A172 (cell line): Measurements from ENCODE around the gene TULP4. TPM values are rescaled to one million over a fixed set of nuclear protein-coding genes. Genes with fewer than 3 reads are reported as not detected.
"Not testable (repeated sequence)": the region's sequence is repeated elsewhere in the genome, so short reads cannot be mapped to it uniquely, and the experiment has no call there.

Experiments used
- DNase-seq: peaks from one replicate; pipeline ENCODE4 v3.0.0-alpha.2; 2015; ENCODE audit warnings: low spot score
- total RNA-seq: library from RNA; depleted of rRNA; stranded (reverse); fragments of >200 nt; shearing (Covaris generic); gene quantifications from 2 replicates; pipeline ENCODE4 v1.2.3, GENCODE V29; 2014

The TULP4 gene
- total RNA-seq, 1 experiment from 2014 or later = 47.7 TPM

DNA sequence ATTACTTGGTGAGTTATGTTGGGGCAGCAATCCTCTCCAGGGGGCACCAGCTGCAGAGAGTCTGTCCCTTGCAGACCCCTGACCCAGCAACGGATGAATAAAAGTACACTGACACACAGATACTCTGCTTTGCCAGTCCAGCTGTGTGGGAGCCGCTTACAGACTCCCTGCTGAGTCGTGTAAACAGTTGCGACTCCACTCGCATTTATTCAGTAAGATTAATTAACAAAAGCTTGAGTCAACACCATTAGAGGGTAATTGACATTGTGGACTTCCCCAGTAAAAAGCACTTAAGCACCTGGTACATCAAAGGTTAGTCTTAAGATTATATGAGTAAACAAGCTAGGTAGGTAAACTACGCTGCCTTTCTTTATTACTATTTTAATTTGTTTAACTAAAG lies 155.7 kb downstream of the TULP4 start:
- no peak for DNase-seq

DNA sequence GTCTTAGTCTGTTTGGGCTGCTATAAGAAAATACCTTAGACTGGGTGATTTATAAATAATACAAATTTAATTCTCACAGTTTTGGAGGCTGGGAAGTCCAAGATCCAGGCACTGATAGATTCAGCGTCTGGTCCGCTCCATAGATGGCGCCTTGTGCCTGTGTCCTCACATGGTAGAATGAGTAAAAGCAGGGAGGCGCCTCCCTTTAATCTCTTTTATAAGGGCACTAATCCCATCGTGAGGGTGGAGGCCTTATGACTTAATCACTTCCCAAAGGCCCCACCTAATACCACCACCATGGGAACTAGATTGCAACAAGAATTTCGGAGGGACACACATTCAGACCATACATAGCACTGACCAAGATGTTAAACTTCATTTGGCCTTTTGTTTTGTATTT lies 156.4 kb downstream of the TULP4 start:
- peak; percentile 30 for DNase-seq

DNA sequence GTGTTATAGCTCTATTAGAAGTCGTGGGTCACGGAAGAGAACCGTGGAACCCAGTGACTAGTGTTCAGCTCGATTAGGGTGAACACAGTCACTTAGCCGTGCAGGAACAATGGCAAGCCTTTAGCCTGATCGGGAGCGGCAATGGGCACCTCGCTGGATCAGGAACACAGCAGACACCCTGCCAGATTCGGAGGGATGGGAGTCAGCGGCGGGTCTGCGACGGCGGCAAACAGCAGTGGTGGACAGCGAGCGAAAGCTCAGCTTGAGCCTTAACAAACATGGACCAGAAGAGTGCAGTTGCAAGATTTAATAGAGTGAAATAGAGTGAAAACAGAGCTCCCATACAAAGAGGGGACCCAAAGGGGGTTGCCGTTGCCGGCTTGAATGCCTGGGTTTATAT lies 157.8 kb downstream of the TULP4 start:
- DNase-seq = not testable (repeated sequence)

DNA sequence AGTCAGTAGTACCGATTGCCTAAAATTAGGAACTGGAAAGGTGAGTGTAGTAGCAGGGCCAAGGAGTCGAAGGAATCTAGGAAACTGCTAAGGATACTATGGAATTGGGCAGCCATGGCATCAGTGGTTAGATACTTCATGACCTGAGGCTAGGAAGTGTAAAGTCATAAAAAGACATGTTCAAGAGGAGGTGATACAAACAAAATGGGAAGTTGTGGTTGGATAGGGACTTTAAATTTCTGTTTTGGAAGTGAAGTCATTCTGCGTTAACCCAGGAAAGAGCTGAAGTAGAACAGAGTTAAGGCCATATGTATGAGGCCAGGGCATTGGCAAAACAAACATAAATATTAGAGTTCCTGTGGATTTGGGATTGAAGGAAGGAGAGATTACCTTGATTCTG lies 159.1 kb downstream of the TULP4 start:
- DNase-seq = no peak

DNA sequence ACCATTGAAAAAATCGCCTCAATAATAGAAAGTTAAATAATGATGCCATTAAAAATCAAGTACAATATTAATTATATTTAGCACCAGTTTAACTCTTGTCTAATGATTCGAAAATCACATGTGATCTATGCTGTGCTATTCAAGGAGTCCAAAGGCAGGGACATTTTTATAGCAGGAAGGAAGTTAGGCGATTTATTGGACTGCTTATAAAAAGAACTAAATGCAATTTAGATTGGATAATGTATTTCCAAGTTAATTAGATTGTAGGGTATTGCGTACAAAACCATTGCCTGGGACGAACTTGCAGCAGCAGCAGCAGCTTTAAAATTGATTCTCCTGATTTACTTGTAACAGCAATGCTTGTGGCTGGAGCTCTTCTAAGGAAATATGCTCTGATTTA lies 160.2 kb downstream of the TULP4 start:
- DNase-seq = no peak

DNA sequence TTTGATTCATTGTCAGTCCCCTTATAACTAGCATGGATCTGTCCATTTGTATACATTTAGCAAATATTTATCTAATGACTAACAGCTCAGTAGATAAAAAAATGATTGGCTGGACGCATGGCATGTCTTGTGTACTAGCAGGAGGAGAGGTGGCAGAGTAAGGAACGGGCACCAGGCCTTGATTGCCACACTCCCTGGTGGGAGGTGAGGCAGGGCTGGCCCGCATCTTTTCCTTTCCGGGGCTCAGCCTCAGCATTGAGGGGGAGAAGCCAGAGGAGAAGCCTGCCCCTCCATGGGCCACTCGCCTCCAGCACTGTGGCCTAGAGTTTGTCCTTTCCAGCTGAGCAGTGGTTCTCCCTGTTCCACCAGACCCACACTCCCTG lies 162.7 kb downstream of the TULP4 start:
- peak; percentile 47 for DNase-seq

DNA sequence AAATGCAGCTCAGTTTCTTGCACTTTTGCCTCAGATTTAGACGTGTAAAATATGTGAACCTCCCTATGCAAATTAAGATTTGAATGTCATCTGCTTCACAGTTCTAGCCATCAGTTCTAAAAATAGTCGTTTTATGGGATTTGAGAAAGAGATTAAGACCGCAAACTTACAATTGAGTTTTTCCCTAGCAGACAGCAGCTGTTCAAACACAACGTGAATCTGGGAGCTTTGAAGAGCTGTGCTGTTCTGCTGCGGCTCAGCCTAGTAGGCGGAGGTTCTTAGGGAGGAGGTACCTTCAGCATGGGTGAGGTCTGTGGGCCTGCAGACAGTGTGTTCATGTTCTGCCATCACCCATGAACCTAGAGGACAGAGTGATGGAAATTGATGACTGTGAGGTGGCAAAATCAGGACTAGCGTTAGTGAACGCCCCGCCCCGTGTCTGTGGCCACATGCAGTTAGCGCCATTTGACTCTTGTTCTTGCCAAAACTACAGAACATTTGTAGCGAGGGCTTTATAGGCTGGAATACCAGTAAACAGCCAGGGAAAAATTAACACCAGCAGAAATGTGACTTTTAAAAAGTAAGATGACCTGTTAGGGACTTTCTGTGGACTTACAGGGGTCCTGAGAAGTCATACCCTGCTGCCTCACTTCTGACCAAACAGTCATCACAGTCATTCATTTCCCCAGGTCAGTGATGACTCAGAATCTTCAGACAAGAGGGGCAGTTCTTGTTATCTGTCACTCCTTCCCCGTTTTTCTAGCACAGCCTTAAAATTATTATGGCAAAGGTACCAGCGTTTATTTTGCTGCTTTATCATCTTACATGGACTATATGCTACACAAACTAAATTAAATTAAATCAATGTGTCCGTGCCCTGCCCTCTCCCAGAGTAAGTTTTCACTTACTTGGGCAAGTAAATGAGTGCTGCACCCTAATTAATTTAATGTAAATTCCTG lies 163.4 kb downstream of the TULP4 start:
- peak; percentile 82 for DNase-seq

DNA sequence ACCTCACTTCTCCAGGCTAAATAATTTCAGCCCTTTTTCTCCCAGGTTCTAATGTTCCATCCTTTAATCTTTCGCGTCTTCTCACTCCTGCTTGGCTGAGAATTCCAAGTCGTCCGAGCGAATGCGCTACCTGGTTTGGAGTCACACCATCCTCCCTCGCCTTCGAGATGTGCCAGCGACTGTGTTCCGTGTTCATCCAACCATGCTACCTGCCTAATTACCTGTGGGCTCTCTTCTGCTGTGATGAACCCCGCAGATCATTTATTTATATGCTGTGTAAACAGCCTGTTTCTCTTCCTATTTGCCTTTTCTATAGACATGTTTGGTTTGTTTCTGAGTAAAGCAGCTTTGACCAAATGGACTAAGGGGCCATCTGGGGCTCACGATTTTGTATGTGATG lies 164.1 kb downstream of the TULP4 start:
- no peak for DNase-seq

DNA sequence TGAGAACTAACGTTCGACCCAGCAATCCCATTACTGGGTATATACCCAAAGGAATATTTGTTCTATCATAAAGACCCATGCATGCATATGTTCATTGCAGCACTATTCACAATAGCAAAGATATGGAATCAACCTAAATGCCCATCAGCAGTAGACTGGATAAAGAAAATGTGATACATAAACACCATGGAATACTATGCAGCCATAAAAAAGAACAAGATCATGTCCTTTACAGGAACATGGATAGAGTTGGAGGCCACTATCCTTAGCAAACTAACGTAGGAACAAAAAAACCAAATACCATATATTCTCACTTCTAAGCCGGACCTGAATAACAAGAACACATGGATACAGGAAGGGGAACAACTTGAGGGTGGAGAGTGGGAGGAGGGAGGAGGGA lies 165.5 kb downstream of the TULP4 start:
- DNase-seq = not testable (repeated sequence)

DNA sequence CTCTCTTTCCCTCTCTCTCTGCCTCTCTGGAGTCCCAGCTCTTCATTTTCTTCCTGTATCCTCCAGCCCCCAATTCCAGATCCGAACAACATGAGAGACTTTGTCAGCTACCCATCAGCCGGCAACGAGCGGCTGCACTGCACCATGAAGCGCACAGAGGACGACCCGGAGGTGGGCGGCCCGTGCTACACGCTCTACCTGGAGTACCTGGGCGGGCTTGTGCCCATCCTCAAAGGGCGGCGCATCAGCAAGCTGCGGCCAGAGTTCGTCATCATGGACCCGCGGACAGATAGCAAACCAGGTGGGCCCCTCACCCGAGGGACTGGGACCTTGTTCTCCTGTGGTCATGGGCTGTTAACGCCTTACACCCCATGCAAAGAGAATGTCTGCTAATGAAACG lies 168.7 kb downstream of the TULP4 start:
- DNase-seq = no peak

DNA sequence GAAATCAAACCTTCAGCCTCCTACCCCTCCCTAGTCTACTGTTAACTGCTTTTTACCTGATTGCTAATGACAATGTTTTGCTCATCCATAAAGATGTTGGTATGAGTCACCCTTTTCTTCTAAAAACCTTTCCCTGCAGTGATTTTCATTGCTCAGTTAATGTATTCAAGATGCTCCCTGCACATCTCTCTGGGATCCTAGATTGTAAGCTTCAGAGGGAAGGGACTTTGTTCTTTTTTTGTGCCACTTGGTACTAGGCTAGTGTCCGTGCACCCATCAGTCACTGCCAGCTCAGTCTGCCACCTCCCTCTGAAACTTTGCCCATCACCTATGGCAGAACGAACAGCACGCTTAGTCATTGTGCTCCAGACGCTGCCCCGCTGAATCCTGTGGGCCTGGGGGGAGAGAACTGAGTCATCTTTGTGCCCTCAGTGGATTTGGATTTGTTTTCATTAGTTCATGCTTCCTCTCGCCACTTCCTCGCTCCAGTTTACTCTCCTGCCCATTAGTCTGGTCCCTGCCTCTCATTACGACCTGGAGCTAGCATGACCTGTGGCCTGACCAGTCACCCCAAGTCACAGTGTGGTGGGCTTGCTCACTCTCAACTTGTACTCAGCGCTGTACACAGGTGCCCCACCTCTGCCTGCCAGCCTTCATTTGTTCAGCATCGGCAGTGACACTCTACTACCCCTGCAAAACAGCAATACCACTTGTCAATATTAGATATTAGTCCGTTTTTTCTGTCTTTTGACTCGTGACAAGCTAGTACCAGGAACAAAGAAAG lies 169.6 kb downstream of the TULP4 start:
- peak; percentile 91 for DNase-seq

DNA sequence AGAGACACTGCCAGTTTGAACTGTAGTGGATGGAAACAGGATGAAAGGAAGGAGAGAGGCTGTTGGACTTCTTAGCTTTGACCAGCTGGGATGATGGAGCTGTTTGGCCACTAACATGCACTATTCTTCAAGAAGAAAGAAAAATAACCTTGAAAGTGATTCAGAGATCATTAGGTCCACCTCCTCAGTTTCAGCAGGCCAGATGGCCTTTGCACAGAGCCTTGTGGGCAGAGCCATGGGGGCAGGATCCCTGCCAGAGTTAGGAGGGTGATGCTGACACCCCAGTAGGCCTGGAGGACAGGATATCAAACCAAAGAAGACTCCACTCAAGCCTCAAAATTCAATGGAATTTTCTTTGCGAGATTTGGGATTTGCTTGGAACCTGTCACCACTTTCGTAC lies 173.2 kb downstream of the TULP4 start:
- DNase-seq = no peak

DNA sequence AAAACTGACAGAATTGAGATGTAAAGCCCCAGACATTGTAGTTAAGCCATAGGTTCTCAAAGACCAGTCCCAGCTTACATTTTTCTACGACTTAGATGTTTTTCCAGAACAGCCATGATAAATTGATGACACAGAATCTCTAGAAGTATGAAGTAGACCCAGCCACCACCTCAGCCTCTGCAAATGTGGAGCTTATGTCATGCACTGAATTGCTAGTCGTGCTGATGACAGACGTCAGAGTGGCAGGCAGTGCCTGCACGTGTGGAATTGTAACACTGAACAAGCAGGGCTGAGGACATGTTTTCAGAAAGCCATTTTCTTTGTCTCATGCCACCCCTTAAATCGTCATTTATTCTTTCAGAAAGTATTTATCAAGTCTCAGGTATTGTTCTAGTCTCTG lies 175.2 kb downstream of the TULP4 start:
- peak; percentile 6 for DNase-seq

DNA sequence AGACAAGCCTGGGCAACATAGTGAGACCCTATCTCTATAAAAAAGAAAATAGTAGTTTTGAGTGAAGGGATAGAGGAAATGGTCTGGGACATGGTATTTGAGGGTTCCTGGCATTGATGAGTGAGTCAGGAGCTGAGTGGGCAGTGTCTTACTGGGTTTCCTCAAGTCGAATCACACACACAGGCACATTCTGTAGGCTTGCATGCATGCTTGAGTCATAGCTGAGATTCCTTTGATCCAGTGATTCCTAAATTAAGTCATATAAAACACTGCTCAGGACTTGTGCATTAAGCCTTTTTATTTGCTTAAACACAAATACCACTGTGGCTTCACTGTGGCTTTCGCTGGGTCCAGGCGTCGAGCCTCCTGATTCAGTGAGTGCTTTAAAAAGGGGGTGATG lies 175.8 kb downstream of the TULP4 start:
- DNase-seq = peak; percentile 93

DNA sequence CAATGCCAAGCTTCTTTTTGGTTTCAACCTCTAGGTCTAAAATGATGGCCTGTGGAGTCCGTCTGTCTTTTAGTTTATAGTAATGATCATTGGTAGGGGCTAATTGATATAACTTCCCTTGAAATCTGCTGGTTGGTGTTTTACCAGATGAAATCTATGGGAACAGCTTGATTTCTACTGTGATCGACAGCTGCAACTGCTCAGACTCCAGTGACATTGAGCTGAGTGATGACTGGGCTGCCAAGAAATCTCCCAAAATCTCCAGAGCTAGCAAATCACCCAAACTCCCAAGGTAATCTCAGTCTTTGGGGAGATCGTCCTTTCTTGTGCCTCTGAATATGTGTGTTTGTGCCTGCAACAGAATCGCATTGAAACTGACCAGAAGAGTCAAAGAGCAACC lies 177.2 kb downstream of the TULP4 start:
- no peak for DNase-seq

DNA sequence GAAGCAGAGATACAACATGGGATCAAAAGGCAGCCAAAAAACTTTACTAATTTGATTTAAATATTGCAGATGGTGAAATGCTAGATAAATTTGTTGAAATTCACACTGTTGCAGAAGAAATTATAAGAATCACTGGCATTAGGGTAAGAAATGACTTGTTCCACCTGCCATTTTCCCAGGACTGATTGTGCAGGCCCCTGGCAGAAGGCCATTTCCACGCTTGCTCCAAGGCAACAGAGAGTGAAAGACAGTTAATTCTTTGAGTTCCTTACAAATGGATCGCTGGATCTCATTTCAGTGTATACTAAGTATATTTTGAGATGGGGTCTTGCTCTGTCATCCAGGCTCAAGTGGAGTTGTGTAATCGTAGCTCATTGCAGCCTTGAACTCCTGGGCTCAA lies 180.6 kb downstream of the TULP4 start:
- DNase-seq = no peak

DNA sequence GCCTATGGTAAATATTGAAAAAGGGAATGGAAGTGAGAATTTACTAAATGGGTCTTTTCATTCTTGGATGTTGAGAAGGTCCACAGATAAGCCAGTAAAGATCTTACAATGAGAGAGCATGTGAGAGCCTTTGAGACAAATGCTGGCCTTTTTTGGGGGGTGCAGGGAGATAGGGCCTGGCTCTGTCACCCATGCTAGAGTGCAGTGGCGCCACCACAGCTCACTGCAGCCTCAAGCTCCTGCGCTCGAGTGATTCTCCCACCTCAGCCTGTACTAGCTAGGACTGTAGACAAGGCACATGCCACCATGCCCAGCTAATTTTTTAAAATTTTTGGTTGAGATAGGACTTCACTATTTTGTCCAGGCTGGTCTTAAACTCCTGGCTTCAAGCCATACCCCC lies 184.4 kb downstream of the TULP4 start:
- no peak for DNase-seq

DNA sequence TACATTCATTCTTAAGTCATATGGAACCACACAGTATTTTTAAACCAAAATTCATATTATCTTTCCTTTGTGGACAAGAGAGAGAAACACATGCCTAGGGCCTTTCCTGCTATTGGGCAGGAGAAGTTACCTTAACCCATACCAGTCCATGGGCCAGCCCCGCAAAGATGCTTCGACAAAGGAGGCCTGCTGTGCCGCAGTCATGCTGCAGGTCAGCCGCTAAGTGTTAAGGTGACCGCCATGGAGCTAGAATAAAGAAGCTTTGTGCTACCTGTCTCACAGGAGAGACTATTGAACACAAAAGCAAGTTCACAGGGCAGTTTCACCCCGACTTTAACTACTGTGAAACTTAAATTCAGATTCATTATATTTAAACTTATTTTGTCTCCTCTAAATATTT lies 185.4 kb downstream of the TULP4 start:
- DNase-seq = no peak

DNA sequence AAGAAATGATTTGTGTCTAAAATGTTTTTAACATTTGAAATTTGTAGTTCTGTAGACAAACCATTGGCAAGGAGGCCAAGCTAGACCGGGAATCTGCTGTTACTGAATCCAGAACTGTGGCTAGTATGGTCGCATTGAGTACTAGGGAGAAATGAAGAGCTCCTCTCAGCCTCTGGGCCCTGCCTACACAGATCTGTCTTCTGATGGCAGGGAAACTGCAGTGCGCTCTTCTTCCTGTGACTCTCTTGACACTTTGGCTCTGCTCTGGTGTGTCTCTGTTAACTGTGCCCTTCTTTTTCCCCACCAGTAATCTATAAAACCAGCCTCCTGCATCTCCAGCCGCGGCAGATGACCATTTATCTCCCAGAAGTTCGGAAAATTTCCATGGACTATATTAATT lies 186.1 kb downstream of the TULP4 start:
- DNase-seq = no peak

DNA sequence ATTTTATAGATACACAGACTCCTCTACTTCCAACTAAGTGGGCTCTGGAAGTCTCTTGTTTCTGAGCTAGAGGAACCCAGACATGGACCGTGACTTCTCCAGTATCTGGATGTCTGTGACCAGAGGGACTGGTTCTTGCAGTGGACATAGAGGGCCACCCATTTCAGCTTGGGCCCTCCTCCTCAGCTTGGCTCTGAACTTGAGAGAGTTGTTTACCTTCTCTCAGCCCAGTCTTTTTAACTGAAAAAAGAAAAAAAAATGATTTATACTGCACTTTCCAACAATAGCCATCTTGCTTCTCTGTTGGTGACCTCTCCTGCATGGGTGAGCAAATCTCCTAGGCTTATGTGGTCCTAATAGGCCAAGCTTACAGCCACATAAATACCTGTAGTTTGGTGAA lies 187.3 kb downstream of the TULP4 start:
- DNase-seq = no peak

DNA sequence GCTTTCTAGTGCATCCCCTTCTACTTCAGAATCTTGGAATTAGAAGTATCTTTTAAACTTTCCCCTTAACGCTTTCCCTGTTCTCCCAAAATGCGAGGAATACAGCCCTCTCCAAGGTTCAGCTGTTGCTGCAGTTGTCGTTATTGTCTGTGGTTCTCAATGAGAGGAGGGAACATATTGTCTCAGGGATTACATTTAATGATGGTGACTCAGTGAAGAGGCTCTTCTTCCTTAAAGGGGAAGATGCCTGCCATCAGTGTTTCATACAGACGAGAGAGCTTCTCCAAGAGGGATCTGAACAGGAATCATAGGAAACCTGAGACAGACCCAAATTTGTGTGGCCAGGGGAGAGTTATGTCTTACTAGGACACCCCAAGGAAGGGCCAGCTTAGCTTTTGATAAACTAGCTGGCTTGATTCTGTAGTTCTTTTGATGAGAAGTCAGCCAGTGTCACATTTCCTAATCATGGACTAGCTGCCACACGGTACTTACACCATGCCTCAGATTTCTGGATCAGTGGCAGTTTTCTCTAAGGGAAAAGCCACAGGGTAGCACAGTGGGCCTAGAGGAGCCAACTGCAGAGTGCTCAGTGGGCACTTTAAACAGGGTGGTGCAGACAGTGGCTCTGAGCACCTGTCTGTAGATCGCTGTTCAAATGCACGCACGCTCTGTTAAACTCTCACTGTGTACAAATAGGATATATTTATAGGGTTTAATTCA lies 187.9 kb downstream of the TULP4 start:
- DNase-seq = peak; percentile 54
